Measurements from ENCODE around the gene COX7A1.
A peak's percentile ranks its signal among the peaks of the same experiment; 100 is the strongest.
"Not testable (repeated sequence)": the region's sequence is repeated elsewhere in the genome, so short reads cannot be mapped to it uniquely, and the experiment has no call there.

Gene COX7A1

GRCh38 chr19:36142046-36142445, 10.2 kb downstream of the COX7A1 start:
- FAIRE-seq (no peak), DNase-seq (ENCODE audit: insufficient read length, low spot score) (no peak)

- peak; percentile 85 for DNase-seq (ENCODE audit: insufficient read length, low spot score)
- FAIRE-seq, result peak; percentile 60
Measured at GRCh38 chr19:36141039-36141927, 11.0 kb downstream of the COX7A1 start.

- FAIRE-seq, result no peak
- DNase-seq (ENCODE audit: insufficient read length, low spot score), result peak; percentile 68
Measured at GRCh38 chr19:36140304-36141038, 11.8 kb downstream of the COX7A1 start.

GRCh38 chr19:36139473-36140303, 12.6 kb downstream of the COX7A1 start, which contains the start of gene CAPNS1:
CAPNS1 (plus strand) TSS chr19:36140066; CDS start chr19:36141012, 946 bp downstream.
- DNase-seq (ENCODE audit: insufficient read length, low spot score), result peak; percentile 96
- FAIRE-seq, result peak; percentile 86

- DNase-seq (ENCODE audit: insufficient read length, low spot score), result no peak
- FAIRE-seq, result no peak
Measured at GRCh38 chr19:36139120-36139472, 13.2 kb downstream of the COX7A1 start.

GRCh38 chr19:36136964-36137686, 15.1 kb downstream of the COX7A1 start:
- no peak for FAIRE-seq

GRCh38 chr19:36134867-36135266, 17.4 kb downstream of the COX7A1 start:
- not testable (repeated sequence) for FAIRE-seq; DNase-seq (ENCODE audit: insufficient read length, low spot score)

More at GRCh38 chr19:36136964-36137686, 15.1 kb downstream of the COX7A1 start:
- DNase-seq (ENCODE audit: insufficient read length, low spot score), result peak; percentile 68

- FAIRE-seq; DNase-seq (ENCODE audit: insufficient read length, low spot score): not testable (repeated sequence)
Measured at GRCh38 chr19:36131221-36131620, 21.0 kb downstream of the COX7A1 start.

- DNase-seq (ENCODE audit: insufficient read length, low spot score) (no peak), FAIRE-seq (no peak)
Measured at GRCh38 chr19:36128392-36128736, 23.9 kb downstream of the COX7A1 start.

GRCh38 chr19:36125557-36125956, 26.7 kb downstream of the COX7A1 start:
- FAIRE-seq, result no peak

GRCh38 chr19:36121486-36122124, 30.6 kb downstream of the COX7A1 start:
- no peak for DNase-seq (ENCODE audit: insufficient read length, low spot score)
- no peak for FAIRE-seq

More at GRCh38 chr19:36125557-36125956, 26.7 kb downstream of the COX7A1 start:
- DNase-seq (ENCODE audit: insufficient read length, low spot score), result no peak

GRCh38 chr19:36120984-36121358, 31.3 kb downstream of the COX7A1 start:
- FAIRE-seq (no peak), DNase-seq (ENCODE audit: insufficient read length, low spot score) (no peak)

GRCh38 chr19:36120092-36120983, 31.9 kb downstream of the COX7A1 start:
- DNase-seq (ENCODE audit: insufficient read length, low spot score) (no peak), FAIRE-seq (no peak)

- no peak for FAIRE-seq
- DNase-seq (ENCODE audit: insufficient read length, low spot score), result no peak
Measured at GRCh38 chr19:36116344-36116637, 36.0 kb downstream of the COX7A1 start.

GRCh38 chr19:36115453-36116343, 36.5 kb downstream of the COX7A1 start, which contains the start of gene TBCB:
TBCB (plus strand) TSS chr19:36115468; CDS start chr19:36115561, 93 bp downstream.
- FAIRE-seq (no peak), DNase-seq (ENCODE audit: insufficient read length, low spot score) (peak; percentile 67)

GRCh38 chr19:36114721-36115452, 37.4 kb downstream of the COX7A1 start, which contains the start of gene POLR2I:
POLR2I (minus strand) TSS chr19:36114875; CDS start chr19:36114856, 19 bp downstream.
- DNase-seq (ENCODE audit: insufficient read length, low spot score) (peak; percentile 99), FAIRE-seq (peak; percentile 95)
